Adrenal gland (tissue), 12 donors: ENCODE measurements around the gene HNRNPA3. TPM values are rescaled to one million over a fixed set of nuclear protein-coding genes. Genes with fewer than 3 reads are reported as not detected.

Experiments
- DNase-seq, 7 donors: peaks; one replicate each; pipeline ENCODE4 v3.0.0-alpha.2; 2019 to 2020
- H3K27ac ChIP-seq, 5 donors: fragments of 200-600 bp; sonication (generic) in 4 of 5; 1 replicate in 3 of 5; 2 replicates in 2 of 5; pipeline versions ENCODE4 v1.5.1 to v1.8.0; 2016 to 2020; ENCODE audit warnings: mild to moderate bottlenecking in 1 of 5
- H3K27me3 ChIP-seq: fragments of 200-600 bp; 2 replicates; pipeline ENCODE4 v1.8.0; 2021
- H3K36me3 ChIP-seq, 2 donors: fragments of 200-600 bp; replicated peaks in 1 of 2; 1 replicate in 1 of 2; 2 replicates in 1 of 2; pipeline versions ENCODE4 v1.5.1 to v1.8.0; 2018 to 2022
- H3K4me1 ChIP-seq, 2 donors: fragments of 200-600 bp; replicated peaks in 1 of 2; 1 replicate in 1 of 2; 2 replicates in 1 of 2; pipeline versions ENCODE4 v1.5.1 to v1.8.0; 2018 to 2021
- H3K4me3 ChIP-seq, 4 donors: fragments of 200-600 bp; sonication (generic) in 3 of 4; one replicate each; pipeline ENCODE4 v1.5.1; 2016 to 2018
- H3K9me3 ChIP-seq, 3 donors: fragments of 200-600 bp; sonication (generic) in 1 of 3; replicated peaks in 1 of 3; 1 replicate in 2 of 3; 2 replicates in 1 of 3; pipeline versions ENCODE4 v1.5.1 to v1.8.0; 2016 to 2021
- CTCF ChIP-seq, 6 experiments: fragments of 450-650 bp in 4 of 6; fragments of 200-600 bp in 2 of 6; sonication (generic) in 1 of 6; IDR thresholded peaks; 1 replicate in 5 of 6; 2 replicates in 1 of 6; pipeline versions ENCODE4 v1.5.1 to v1.8.0; 2016 to 2021; ENCODE audit warnings: antibody characterized with exemption in 6 of 6, mild to moderate bottlenecking in 2 of 6, moderate library complexity in 1 of 6
- POLR2A ChIP-seq, 2 donors: fragments of 450-650 bp; IDR thresholded peaks; one replicate each; pipeline ENCODE4 v1.6.1; 2017; ENCODE audit warnings: antibody characterized with exemption in 2 of 2, mild to moderate bottlenecking in 2 of 2, moderate library complexity in 1 of 2
- WGBS, 4 donors: extraction: QIAGEN DNeasy Blood & Tissue Kit in 2 of 4; methylation state at CpG; one replicate each; pipeline versions ENCODE4 v1.1.5 to v1.1.7; 2013 to 2017; 5-methylcytosine and 5-hydroxymethylcytosine counted together
- intact Hi-C, 2 donors: fragments of 100-400 bp; cut with DNase I; formaldehyde crosslinking; loops; one replicate each; pipeline versions ENCODE4 v1.14.1 to v1.15.0; 2022 to 2023
- polyA plus RNA-seq, 3 donors: library from polyadenylated mRNA; stranded (reverse); fragments of 200-250 nt in 2 of 3; fragments of 350-450 nt in 1 of 3; fragmentation: Illumina TruSeq in 1 of 3; extraction: RNeasy Lipid Tissue Mini Kit (QIAGEN cat#74804) in 1 of 3; gene quantifications; one replicate each; pipeline ENCODE4 v1.2.3, GENCODE V29; 2013 to 2014
- total RNA-seq, 9 donors: library from RNA; depleted of rRNA in 4 of 9; stranded (reverse); fragments of >200 nt in 4 of 9; fragments of 120-200 nt in 1 of 9; fragmentation: NEBNext Ultra II Directional in 1 of 9; extraction: Animal tissue kit (Norgen Biotek cat#: 25700) in 1 of 9; gene quantifications; one replicate each; pipeline versions ENCODE4 v1.1.0 to v1.2.4, GENCODE V29; 2013 to 2023
- donor health status: healthy with polysubstance abuse.
- donor health status: Bipolar disorder and iron deficiency.
- donor health status: DM: yes; HTN: yes; CAD: no.
- donor health status: DM: no; HTN: no; CAD: no.
- donor health status: DM: no; HTN: no; CAD: no.
- donor health status: DM: yes; HTN: yes; CAD: no.

Gene HNRNPA3
- total and polyA plus RNA-seq, 12 donors: 22.6 to 223 (median 107) TPM

DNA sequence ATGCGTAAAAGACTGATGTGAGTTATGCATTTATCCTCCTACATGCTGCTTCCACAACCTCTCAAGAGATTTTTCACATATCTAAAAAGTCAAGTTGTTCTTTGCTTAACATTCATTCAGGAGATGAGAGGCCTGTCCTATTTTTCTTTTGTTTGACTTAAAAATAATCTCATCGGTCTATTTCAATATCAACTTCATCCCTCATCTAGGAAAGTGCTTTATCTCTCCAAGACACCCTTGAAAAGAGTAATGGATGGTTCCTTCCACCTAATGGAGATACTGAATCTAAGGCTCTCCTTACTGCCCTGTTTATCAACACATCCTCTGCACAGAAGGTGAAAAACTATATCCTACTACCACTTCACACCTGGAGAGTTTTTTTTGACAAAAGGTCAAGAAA, 49.5 kb downstream of the HNRNPA3 start:
- no peaks in the 10 kb centered on the region for H3K27me3 ChIP-seq
- no peak for TF ChIP-seq CTCF (IDR thresholded peaks at IDR 0.05)
- no peak for TF ChIP-seq POLR2A (IDR thresholded peaks at IDR 0.05)
- peak overlapping the region in 4 of 5 donors; percentile 48 to 100 (median 98) for H3K27ac ChIP-seq
- no peaks in the 10 kb centered on the region for H3K9me3 ChIP-seq
- DNase-seq: no peak
- peak overlapping the region in 1 of 4 donors; percentile 96 for H3K4me3 ChIP-seq
- peaks cover 21 to 55% of the 10 kb centered on the region in 2 donors for H3K4me1 ChIP-seq
- H3K36me3 ChIP-seq: no peaks in the 10 kb centered on the region
- WGBS, 4 donors: 3 to 10% (median 8%) methylated on average over 2 of the region's 2 CpGs
- intact Hi-C loops: loop anchor here (5.0 to 10.0 kb wide), 3 partner anchors 45 to 97 kb away; no protein-coding TSS in a partner anchor

DNA sequence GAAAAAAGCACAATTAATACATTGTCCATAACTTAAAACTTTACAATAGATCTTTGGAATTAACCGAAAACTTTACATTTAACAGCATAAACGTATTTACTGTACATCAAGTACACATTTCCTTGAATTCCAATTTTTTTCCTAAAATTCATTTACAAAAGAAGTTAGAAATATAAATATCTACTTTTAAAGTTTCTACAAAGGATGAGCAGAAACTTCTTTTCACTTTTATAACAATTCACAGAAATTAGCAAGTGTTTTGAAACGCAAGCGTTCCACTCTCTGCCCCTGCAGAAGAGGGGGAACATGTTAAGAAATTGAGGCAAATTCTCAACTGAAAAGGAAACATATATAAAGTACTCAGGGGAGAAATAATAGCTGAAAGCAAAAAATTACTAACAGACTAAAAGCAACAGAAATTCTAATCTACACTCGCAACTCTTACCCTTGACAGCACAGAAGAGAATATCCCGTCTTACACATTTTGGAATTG, 50.4 kb downstream of the HNRNPA3 start:
- Histone ChIP-seq H3K27ac (peak overlapping the region; percentile 98 to 100 (median 99)), H3K4me3 (peak overlapping the region in 3 of 4 donors; percentile 33 to 96 (median 79)), H3K27me3 (no peaks in the 10 kb centered on the region), H3K36me3 (no peaks in the 10 kb centered on the region), H3K4me1 (peaks cover 21 to 48% of the 10 kb centered on the region in 2 donors), H3K9me3 (no peaks in the 10 kb centered on the region)
- no peak for DNase-seq
- TF ChIP-seq POLR2A (IDR thresholded peaks at IDR 0.05) (no peak), CTCF (IDR thresholded peaks at IDR 0.05) (no peak)
- 0% methylated on average over 6 of the region's 6 CpGs for WGBS, 4 donors
- intact Hi-C loops: loop anchor here (5.0 to 10.0 kb wide), 3 partner anchors 46 to 98 kb away; no protein-coding TSS in a partner anchor

GRCh38 chr2:177263451-177264208, 51.0 kb downstream of the HNRNPA3 start:
- peak overlapping the region; percentile 98 to 100 (median 99) for H3K27ac ChIP-seq
- 0 to 1% (median 1%) methylated on average over 20 to 81 of the region's 81 CpGs for WGBS, 4 donors
- H3K9me3 ChIP-seq: no peaks in the 10 kb centered on the region
- no peaks in the 10 kb centered on the region for H3K27me3 ChIP-seq
- TF ChIP-seq CTCF (IDR thresholded peaks at IDR 0.05): peak; percentile 70 to 97 (median 86)
- peak; percentile 73 to 83 for TF ChIP-seq POLR2A (IDR thresholded peaks at IDR 0.05)
- H3K4me3 ChIP-seq: peak overlapping the region; percentile 79 to 96 (median 84)
- no peaks in the 10 kb centered on the region for H3K36me3 ChIP-seq
- peak; percentile 98 to 99 (median 99) for DNase-seq
- intact Hi-C loops: loop anchor here (5.0 to 10.0 kb wide), 3 partner anchors 46 to 99 kb away; no protein-coding TSS in a partner anchor
- peaks cover 21 to 48% of the 10 kb centered on the region in 2 donors for H3K4me1 ChIP-seq

DNA sequence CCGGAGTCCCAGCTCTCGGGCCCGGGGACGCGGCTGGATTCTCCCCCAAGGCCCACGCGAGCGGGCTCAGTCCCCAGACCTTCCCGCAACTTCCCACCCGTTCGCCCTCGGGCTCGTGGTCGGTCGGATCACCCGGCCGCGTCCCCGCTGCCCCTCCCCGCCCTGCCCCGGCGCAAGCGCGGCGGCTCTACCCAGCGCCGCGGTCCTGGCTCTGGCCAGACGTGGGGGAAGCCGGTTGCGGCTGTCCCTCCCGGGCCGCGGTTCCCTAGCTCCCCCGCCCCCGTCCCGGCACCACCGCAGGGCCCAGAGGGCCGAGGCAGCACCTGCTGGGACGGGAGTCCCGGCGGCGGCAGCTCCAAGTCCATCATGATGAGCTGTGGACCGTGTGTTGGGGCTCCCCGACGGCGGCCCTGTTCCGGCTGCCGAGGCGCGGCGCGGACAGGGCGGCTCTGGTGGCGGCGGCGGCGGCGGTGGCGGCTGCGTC, 51.7 kb downstream of the HNRNPA3 start:
- peak overlapping the region; percentile 98 to 100 (median 99) for H3K27ac ChIP-seq
- no peak for TF ChIP-seq POLR2A (IDR thresholded peaks at IDR 0.05)
- TF ChIP-seq CTCF (IDR thresholded peaks at IDR 0.05): no peak
- DNase-seq: peak in 4 of 7 donors; percentile 45 to 59 (median 50)
- peaks cover 21 to 41% of the 10 kb centered on the region in 2 donors for H3K4me1 ChIP-seq
- 0% methylated on average over 50 to 61 of the region's 61 CpGs; no CpG with 5 or more reads in 2 of the 4 donors for WGBS, 4 donors
- no peaks in the 10 kb centered on the region for H3K27me3 ChIP-seq
- intact Hi-C loops: loop anchor here (5.0 to 10.0 kb wide), 3 partner anchors 47 to 99 kb away; no protein-coding TSS in a partner anchor
- no peaks in the 10 kb centered on the region for H3K9me3 ChIP-seq
- H3K4me3 ChIP-seq: peak overlapping the region; percentile 79 to 96 (median 84)
- no peaks in the 10 kb centered on the region for H3K36me3 ChIP-seq
